K562 (cell line): ENCODE measurements around the gene DLX2. TPM values are rescaled to one million over a fixed set of nuclear protein-coding genes. Genes with fewer than 3 reads are reported as not detected.
A peak's percentile ranks its signal among the peaks of the same experiment; 100 is the strongest.

Experiments used
- ARID4B ChIP-seq: sonication (generic); formaldehyde crosslinking; IDR thresholded peaks from 2 replicates; pipeline ENCODE4 v1.8.0; 2022; ENCODE audit warnings: mild to moderate bottlenecking, missing genetic modification reagents
- FOXM1 ChIP-seq, 2 experiments: fragments of 450-650 bp in 1 of 2; sonication (generic) in 1 of 2; formaldehyde crosslinking in 1 of 2; IDR thresholded peaks; 2 replicates each; pipeline versions ENCODE4 v1.6.1 to v1.9.0; 2017 to 2022; ENCODE audit warnings: low read depth in 2 of 2, mild to moderate bottlenecking in 2 of 2, missing genetic modification reagents in 1 of 2, moderate library complexity in 1 of 2
- ZBTB33 ChIP-seq: sonication (generic); formaldehyde crosslinking; IDR thresholded peaks from 2 replicates; pipeline ENCODE4 v1.8.1; 2023; ENCODE audit warnings: mild to moderate bottlenecking, missing genetic modification reagents
- ZNF121 ChIP-seq: sonication (generic); formaldehyde crosslinking; conservative IDR thresholded peaks from 2 replicates; pipeline ENCODE4 v1.8.0; 2022; ENCODE audit warnings: missing genetic modification reagents
- polyA plus RNA-seq, 8 experiments: library from polyadenylated mRNA; depleted of rRNA in 4 of 8; stranded (reverse) in 5 of 8; unstranded in 3 of 8; fragments of >200 nt; fragmentation: Nextera tagmentation in 2 of 8; fragmentation: Illumina TruSeq in 1 of 8; extraction: Ambion mirVana in 2 of 8; extraction: Trizol in 1 of 8; gene quantifications; 2 replicates each; pipeline versions ENCODE4 v1.2.1 to v1.2.3, GENCODE V29; 2011 to 2014; ENCODE audit warnings: inconsistent platforms in 1 of 8, missing spikeins in 1 of 8
- total RNA-seq, 7 experiments: library from RNA; depleted of rRNA in 6 of 7; stranded (reverse); fragments of >200 nt in 6 of 7; fragmentation: Illumina TruSeq in 2 of 7; extraction: Trizol in 2 of 7; gene quantifications; 2 replicates each; pipeline versions ENCODE4 v1.2.1 to v1.2.3, GENCODE V29; 2011 to 2021; ENCODE audit warnings: low replicate concordance in 1 of 7
- TF ChIP-seq, protein P1 (sequence below): fragments of 200-600 bp; sonication (generic); IDR thresholded peaks from one replicate; pipeline ENCODE4 v1.6.1; 2012; ENCODE audit warnings: mild to moderate bottlenecking, low read depth, low read length, inconsistent platforms

DLX2 gene
- total and polyA plus RNA-seq, 9 of the 15 experiments (the other 6 are each of a cell fraction or from before 2014, with no cell fraction given), result 0.14 to 4.3 (median 0.86) TPM

- TF ChIP-seq, protein P1, sequence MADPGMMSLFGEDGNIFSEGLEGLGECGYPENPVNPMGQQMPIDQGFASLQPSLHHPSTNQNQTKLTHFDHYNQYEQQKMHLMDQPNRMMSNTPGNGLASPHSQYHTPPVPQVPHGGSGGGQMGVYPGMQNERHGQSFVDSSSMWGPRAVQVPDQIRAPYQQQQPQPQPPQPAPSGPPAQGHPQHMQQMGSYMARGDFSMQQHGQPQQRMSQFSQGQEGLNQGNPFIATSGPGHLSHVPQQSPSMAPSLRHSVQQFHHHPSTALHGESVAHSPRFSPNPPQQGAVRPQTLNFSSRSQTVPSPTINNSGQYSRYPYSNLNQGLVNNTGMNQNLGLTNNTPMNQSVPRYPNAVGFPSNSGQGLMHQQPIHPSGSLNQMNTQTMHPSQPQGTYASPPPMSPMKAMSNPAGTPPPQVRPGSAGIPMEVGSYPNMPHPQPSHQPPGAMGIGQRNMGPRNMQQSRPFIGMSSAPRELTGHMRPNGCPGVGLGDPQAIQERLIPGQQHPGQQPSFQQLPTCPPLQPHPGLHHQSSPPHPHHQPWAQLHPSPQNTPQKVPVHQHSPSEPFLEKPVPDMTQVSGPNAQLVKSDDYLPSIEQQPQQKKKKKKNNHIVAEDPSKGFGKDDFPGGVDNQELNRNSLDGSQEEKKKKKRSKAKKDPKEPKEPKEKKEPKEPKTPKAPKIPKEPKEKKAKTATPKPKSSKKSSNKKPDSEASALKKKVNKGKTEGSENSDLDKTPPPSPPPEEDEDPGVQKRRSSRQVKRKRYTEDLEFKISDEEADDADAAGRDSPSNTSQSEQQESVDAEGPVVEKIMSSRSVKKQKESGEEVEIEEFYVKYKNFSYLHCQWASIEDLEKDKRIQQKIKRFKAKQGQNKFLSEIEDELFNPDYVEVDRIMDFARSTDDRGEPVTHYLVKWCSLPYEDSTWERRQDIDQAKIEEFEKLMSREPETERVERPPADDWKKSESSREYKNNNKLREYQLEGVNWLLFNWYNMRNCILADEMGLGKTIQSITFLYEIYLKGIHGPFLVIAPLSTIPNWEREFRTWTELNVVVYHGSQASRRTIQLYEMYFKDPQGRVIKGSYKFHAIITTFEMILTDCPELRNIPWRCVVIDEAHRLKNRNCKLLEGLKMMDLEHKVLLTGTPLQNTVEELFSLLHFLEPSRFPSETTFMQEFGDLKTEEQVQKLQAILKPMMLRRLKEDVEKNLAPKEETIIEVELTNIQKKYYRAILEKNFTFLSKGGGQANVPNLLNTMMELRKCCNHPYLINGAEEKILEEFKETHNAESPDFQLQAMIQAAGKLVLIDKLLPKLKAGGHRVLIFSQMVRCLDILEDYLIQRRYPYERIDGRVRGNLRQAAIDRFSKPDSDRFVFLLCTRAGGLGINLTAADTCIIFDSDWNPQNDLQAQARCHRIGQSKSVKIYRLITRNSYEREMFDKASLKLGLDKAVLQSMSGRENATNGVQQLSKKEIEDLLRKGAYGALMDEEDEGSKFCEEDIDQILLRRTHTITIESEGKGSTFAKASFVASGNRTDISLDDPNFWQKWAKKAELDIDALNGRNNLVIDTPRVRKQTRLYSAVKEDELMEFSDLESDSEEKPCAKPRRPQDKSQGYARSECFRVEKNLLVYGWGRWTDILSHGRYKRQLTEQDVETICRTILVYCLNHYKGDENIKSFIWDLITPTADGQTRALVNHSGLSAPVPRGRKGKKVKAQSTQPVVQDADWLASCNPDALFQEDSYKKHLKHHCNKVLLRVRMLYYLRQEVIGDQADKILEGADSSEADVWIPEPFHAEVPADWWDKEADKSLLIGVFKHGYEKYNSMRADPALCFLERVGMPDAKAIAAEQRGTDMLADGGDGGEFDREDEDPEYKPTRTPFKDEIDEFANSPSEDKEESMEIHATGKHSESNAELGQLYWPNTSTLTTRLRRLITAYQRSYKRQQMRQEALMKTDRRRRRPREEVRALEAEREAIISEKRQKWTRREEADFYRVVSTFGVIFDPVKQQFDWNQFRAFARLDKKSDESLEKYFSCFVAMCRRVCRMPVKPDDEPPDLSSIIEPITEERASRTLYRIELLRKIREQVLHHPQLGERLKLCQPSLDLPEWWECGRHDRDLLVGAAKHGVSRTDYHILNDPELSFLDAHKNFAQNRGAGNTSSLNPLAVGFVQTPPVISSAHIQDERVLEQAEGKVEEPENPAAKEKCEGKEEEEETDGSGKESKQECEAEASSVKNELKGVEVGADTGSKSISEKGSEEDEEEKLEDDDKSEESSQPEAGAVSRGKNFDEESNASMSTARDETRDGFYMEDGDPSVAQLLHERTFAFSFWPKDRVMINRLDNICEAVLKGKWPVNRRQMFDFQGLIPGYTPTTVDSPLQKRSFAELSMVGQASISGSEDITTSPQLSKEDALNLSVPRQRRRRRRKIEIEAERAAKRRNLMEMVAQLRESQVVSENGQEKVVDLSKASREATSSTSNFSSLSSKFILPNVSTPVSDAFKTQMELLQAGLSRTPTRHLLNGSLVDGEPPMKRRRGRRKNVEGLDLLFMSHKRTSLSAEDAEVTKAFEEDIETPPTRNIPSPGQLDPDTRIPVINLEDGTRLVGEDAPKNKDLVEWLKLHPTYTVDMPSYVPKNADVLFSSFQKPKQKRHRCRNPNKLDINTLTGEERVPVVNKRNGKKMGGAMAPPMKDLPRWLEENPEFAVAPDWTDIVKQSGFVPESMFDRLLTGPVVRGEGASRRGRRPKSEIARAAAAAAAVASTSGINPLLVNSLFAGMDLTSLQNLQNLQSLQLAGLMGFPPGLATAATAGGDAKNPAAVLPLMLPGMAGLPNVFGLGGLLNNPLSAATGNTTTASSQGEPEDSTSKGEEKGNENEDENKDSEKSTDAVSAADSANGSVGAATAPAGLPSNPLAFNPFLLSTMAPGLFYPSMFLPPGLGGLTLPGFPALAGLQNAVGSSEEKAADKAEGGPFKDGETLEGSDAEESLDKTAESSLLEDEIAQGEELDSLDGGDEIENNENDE, result no peak
- TF ChIP-seq FOXM1 (IDR thresholded peaks at IDR 0.05; ENCODE audit: low read depth) (no peak), FOXM1 (CRISPR knock-in tag; IDR thresholded peaks at IDR 0.05; ENCODE audit: low read depth) (no peak), ZBTB33 (peak; percentile 87), ARID4B (CRISPR knock-in tag) (0 out of 2 replicates have a peak, but pooled peaks have one; percentile 13), ZNF121 (CRISPR knock-in tag) (no peak)
These were observed 19.6 kb downstream of the DLX2 start (continued) for GRCh38 chr2:172082944-172083627.
